ENCODE data around the gene SOX5.
"Not testable (repeated sequence)": the region's sequence is repeated elsewhere in the genome, so short reads cannot be mapped to it uniquely, and the experiment has no call there.

SOX5 gene

DNA sequence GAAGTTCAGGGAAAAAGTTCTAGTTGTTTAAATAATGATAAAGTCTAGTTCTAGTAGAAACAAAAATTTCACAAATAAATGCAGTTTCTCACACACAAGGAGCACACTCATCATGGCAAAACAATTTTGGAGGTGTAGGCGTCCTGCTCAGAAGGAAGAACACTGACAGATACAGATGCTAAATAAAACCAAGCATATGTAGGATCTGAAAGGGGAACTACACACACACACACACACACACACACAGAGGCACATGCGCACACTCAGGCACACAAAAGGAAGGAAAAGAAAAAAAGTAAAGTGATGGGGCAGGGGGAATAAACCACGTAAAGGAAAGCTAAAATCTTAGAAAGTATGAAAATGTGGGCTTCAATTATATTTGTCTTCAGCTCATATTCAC is 117.7 kb downstream of the SOX5 start:
- no peak for DNase-seq (ENCODE audit: low spot score)

DNA sequence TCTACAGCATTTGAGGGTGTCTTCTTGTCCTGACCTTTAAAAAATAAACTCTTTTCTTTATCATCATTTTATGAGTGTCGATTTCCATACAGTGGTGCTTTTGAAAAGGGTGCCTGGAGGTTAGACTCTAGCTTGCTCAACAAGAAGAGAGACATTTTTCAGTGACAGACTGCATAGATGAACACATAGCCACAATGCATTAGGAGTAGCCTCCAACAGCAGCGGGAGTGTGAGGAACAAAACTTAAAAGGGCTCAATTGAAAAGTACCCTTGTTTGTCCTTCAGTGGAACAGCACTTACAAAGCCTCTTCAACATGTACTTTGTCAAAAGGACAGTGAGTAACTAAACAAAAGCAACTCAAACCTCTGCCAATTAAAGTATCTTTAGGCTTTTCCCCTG is 119.3 kb downstream of the SOX5 start:
- DNase-seq (ENCODE audit: low spot score): no peak

DNA sequence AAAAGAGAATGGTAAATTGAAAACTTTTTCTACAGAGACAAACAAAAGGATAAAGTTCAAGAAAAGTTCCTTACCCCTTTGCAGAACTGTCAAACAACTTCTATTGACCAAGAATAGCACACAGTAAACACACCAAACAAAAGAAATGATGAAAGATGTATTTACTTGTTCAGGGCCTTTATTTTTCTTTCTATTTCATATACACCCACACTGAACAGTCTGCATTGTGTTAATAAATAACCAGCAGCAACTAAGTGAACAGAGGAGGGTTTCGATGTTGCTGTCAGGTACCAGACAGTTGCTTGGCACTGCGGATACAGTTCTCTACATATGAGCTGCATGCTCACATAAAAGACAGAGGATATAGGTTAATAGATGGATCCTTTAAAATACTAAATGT is 122.1 kb downstream of the SOX5 start:
- DNase-seq (ENCODE audit: low spot score): no peak

DNA sequence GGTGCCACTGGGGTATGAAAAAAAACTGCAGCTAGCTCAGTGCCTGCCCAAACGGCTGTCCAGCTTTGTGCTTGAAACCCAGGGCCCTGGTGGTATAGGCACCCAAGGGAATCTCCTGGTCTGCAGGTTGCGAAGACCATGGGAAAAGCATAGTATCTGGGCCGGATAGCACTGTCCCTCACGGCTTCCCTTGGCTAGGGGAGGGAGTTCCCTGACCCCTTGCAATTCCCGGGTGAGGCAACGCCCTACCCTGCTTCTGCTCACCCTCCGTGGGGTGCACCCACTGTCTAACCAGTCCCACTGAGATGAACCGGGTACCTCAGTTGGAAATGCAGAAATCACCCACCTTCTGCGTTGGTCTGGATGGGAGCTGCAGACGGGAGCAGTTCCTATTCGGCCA is 124.3 kb downstream of the SOX5 start:
- DNase-seq (ENCODE audit: low spot score): not testable (repeated sequence)

DNA sequence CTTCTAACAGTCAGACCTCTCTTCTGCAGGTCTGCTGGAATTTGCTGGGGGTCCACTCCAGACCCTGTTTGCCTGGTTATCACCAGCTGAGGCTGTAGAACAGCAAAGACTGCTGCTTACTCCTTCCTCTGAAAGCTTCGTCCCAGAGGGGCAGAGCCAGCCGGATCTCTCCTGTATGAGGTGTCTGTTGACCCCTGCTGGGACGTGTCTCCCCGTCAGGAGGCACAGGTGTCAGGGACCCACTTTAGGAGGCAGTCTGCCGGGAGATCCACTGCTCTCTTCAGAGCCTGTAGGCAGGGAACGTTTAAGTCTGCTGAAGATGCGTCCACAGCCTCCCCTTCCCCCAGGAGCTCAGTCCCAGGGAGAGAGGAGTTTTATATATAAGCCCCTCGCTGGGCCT is 125.1 kb downstream of the SOX5 start:
- no peak for DNase-seq (ENCODE audit: low spot score)

DNA sequence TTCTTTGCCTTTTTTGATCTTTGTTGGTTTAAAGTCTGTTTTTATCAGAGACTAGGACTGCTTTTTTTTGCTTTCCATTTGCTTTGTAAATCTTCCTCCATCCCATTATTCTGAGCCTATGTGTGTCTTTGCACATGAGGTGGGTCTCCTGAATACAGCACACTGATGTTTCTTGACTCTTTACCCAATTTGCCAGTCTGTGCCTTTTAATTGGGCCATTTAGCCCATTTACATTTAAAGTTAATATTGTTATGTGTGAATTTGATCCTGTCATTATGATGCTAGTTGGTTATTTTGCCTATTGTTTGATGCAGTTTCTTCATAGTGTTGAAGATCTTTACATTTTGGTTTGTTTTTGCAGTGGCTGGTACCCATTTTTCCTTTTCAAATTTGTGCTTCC is 126.6 kb downstream of the SOX5 start:
- not testable (repeated sequence) for DNase-seq (ENCODE audit: low spot score)

DNA sequence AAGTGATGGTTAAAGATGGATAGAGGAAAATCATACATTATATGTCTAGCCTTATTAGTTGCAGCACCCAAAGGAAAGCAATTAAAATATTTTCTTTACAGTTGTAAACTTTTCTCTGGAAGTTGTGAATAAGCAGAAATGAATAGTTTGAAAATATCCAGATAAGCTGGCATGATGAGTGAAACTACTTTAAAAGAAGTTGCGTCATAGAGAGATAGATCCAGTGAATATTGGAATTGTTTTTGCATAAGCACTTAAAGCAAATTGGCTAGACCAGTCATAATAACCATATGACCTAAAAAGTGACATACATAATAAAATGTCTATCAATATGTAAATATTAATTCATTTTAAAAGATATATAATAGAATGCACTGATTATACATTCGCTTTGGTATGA is 132.1 kb downstream of the SOX5 start:
- DNase-seq (ENCODE audit: low spot score): no peak

DNA sequence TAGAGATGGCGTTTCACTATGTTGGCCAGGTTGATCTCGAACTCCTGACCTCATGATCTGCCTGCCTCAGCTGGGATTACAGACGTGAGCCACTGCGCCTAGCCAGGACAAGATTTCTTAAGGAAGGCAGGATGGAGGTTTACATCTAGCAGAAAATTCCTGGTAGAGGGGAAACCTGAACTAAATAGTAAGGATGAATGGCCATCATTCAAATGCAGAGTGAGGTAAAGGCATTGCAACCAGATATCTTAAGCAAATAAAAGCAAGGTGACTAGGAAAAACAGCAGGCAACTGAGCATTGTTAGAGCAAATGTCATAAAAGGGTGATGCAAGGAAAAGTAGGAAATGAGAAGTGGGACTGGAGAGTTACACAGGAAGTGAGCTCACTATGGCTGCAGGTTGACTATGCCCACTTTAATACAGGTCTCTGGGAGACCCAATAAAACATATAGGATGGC is 133.0 kb downstream of the SOX5 start:
- DNase-seq (ENCODE audit: low spot score): no peak

DNA sequence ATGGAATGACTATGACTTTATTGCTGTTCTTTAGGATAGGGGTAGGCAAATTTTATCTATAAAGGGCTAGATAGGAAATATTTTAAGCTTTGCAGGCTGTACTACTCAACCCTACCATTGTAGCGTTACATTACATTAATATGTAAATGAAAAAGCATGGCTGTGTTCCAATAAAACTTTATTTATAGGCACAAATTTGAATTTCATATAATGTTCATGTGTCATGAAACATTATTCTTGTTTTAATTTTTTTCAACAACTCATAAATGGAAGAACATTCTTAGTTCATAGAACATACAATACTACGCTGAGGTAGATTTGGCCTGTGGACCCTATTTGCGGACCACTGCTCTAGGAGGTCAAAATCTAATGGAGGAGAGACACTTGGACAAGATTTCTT is 133.7 kb downstream of the SOX5 start:
- DNase-seq (ENCODE audit: low spot score): no peak

DNA sequence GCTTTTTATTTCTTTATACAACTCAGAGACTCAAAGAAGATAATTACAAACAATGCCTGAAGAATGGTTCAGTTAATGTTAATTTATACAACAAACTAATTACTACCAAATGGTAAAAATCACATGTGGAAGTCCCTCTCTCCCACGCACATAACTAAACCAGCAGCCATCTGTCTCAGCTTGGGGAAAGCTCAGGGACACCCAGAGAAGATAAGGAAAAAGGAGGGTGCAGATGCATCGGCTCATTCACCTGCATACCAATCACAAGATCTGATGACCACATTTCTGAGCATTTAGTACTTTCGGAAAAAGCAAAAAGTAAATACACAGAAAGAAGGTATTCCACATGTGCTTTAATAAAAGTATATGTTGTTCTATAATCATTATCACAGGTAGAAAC is 136.3 kb downstream of the SOX5 start:
- DNase-seq (ENCODE audit: low spot score): no peak

DNA sequence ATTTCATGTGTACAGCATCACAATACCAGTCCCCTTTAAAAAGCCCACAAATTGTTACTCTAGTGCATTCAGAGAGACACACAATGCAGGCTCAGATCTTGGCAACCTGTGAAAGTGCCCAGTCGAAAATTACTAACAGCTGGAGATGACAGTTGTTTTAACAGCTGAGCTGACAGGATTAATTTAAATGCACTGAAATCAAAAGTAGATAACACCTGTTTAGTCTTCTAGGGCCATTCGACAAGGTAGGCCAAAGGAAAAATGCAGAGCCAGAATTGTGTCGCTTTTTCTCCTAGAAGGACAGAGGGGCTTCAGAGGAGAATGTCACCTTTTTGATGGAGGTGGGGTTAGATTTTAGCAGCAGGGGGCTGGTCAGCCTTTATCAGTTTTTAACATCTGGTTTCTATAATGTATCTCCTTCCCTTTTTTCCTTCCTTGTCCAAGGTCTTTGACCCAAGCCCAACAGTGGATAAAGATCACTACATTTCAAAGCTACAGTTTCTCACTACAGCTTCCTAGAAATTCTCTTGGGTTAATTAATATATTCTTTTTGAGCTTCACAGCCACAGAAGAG is 139.1 kb downstream of the SOX5 start:
- DNase-seq (ENCODE audit: low spot score): no peak

DNA sequence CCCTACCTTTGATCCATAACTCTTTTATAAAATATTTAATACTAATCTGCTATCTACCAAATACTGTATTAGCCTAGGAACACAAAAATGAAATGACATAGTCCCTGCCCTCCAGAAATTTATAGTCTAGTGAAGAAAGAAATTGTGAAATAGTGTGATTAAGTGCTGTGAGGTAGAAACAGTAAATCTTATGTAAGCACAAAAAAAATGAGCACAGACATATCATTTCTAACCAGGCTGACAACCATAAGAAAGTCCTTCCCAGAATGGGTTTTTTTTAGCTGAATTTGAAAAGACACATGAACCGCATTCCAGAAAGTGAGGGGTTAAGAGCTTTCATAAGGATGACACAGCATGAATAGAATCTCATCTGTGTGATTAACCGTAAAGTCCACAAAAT is 145.9 kb downstream of the SOX5 start:
- DNase-seq (ENCODE audit: low spot score): no peak

DNA sequence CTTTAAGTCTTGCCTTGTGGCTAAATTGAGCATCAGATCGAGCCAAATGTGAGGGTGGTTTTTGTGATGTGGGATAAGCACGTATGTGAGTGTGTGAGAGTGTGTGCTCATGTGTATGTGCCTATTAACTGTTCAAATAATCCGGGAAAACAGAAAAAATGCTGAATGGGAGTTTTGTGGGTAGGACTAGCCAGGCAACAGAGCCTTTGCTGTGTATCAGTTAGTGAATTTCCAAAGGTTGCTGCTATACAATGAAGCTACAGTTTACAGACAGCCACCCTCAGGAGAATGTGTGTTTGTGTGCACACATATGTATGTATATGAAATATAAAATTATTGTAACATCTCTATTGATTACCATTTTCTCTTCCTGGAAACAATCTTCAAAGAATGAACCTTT is 154.0 kb downstream of the SOX5 start:
- no peak for DNase-seq (ENCODE audit: low spot score)

DNA sequence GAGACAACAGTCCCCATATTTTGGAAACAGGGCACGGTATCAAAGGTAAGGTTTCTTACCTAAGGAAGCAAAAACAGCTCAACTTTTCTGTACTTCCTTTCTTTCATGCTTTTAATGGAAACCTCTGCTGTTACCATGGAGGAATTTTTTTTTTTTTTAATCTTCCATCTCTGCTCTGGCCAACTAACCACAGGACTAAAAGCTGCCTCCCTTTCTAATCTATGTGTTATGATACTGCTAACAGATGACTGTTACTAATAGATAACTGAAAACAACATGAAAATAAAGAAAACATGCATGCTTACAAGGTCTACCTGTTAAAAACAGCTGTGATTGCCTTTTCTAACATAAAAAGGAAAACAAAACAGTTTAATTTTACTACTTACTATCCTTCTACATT is 168.4 kb downstream of the SOX5 start:
- no peak for DNase-seq (ENCODE audit: low spot score)

DNA sequence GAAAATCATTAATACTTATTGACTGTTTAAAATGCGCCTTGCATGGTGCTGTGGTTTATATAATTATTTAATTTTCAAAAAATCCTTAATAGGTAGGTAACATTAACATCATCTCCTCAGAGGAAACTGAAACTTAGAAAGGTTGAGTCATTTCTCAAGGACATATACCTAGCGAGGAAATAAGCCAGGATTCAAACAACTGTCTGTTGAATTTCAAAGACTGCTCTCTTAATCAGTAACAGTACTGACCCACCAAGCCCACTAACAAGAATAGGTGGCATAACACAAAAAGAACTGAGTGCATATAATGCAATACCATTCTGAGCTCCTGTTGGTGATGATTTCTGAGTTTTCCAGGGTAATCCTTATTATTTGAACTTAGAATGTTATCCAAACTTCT is 174.3 kb downstream of the SOX5 start:
- no peak for DNase-seq (ENCODE audit: low spot score)

DNA sequence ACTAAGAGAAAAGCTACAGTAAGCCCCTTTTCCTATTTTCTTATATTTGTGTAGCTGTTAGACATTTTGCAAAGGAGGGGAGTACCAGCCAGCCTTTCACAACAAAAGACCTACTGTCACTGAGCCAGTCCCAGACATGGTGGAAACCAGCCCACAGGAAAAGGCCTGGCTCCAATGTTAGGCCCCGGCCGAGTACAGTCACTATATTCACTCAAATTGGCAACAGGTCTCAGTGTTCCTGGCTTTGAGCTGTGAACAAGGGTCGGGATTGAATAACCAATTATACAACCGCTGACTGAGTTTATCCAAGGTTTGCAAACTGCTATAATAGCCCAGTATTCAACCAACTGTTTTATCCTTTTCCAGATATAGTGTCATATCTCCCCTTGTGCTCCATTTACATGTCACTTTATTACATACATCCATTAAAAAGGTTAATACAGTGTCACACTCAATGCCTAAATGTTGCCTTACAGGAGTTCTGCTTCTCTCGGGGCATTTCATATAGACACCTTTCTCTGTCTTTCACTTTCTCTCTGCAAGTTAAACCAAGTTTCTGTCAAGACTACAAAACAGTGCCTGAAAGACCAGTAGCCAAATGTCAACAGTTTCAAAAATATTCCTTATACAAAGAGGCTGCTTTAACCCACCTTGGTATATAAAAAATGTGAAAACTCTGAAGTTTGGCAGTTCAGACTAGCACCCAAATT is 178.1 kb downstream of the SOX5 start:
- no peak for DNase-seq (ENCODE audit: low spot score)

DNA sequence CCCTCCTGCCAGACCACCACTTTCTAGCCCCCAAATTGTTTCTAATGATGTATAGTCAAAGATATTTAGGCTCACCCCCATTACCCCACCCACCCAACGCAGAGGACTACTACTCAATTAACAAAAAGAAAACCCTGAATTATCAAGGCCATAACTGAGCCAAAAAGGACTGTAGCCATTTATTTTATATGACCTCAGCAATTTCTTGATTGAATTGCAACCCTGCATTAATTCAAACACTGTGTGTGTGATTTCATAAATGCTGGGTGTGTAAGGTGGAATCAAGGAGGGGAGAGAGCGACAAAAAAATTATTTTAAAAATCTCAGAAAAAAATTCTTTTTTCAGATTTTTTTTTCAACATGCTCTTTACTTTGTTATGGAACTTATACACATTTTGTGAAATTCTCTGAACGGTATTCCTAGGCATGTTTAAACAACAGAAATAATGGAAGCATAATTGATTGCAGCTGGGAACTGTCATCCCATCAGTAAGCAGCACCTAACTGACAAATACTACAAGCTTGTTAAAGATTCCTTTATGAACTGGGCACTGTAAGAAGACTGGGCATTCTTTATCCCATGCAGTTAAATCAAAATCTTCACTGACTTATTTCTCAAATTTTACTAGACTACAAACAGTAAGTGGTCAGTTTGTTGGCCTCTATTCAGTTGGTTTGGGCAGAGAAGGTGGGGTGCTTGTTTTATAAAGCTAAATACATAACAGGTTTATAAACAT is 179.1 kb downstream of the SOX5 start:
- DNase-seq (ENCODE audit: low spot score): no peak

DNA sequence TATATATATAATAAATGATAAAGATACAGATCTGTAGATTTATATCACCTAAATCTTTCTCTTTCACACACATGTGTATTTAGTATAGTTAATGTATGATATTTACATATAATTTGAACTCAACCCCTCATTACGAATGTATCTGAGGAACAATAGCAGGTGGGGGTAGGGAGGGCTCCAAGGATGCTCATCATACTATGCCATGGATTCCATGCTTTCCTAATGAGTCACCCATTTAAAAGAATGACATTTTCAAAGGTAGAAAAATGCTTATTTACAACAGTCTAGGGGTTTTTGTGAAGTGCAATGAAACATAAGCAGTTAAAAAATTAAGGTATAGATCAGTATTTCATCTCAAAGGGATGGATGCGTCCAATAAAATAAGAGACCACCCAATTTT is 181.6 kb downstream of the SOX5 start:
- DNase-seq (ENCODE audit: low spot score): no peak

DNA sequence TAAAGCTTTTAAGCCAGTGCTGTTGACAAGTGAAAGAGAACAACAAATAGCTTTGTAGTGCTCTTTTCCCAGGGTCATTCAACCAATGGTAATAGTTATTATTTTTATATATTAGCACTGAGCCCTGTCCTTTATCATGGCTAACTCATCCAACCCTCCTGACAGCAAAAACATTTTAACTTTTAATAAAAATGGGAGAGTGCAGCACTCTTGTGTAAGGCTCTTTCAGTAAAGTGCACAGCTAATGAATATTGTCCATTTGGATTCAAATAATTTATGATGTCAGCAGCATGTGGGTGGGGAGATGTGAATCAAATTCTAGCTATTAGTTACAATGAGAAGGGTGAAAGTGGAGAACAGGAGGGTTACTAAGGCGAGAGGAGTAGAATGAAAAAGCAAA is 185.7 kb downstream of the SOX5 start:
- no peak for DNase-seq (ENCODE audit: low spot score)

DNA sequence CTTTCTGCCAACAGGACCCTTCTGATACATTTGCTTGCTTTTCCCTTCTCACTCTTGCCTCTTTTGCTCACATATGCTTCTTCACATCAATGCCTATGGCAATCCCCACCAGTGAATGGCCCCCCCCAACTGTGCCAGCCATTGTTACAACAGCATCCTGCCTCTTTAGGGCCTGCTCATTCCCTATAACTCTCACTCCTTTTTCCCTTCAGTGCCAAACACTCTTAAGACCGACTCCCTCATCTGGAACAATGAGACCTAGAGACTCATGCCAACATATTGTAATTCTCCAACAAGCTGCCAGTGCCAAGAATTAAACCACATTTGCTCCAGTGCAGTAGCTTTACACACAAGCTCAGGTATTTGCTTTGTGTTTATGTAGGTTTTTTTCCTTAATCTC is 189.0 kb downstream of the SOX5 start:
- DNase-seq (ENCODE audit: low spot score): no peak

DNA sequence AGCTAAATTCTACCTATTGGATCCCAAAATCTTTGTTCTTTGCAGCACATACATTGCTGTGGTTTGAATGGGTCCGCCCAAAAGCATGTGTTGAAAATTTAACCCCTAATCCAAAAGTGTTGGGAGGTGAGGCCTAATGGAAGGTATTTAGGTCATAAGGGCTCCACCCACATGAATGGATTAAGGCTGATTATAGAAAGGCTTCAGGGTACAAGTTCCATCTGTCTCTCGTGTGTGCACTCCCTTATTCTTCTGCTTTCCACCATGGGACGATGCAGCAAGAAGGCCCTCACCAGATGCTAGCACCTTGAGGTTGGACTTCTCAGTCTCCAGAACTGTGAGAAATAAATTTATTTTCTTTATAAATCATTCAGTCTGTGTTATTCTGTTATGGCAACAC is 190.9 kb downstream of the SOX5 start:
- no peak for DNase-seq (ENCODE audit: low spot score)

DNA sequence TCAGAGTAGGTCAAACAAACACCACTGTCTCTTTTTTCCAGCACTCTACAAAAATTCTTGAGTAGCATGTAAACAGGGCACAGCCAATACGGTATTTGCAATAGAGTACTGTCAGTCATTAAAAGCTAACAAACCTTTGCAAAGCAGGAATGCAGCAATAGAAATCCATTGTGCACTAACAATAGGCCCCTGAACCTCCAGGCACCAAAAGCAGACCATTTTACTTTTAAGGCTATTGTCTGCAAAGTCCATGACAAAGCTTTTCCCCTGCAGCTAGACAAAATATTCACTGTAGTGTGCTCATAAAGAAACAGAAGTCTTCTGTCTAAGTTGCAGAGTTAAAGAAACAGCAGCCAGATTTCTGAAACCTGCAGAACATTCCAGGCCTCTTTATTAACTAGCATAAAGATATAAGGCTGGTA is 191.9 kb downstream of the SOX5 start:
- no peak for DNase-seq (ENCODE audit: low spot score)

DNA sequence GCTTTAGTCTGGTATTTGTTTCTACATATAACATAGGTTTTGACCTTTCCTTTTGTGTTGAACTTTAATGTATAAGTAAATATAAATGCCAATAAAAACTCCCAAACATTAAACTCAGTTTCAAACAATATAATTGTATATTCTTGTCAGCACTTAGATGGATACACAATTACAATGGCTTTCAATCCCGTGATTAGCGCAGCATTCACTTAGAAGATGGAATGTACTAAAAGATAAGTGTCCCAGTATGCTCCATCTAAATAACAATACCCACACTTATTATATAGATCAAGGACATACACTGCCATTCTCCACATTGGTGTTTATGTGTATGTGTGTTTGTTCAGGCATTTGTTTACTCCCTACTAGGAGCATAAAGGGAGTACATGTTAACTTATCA is 193.1 kb downstream of the SOX5 start:
- no peak for DNase-seq (ENCODE audit: low spot score)

Data from SW480 (cell line).